ENCODE data around the gene KCNN1.
"Not testable (repeated sequence)": the region's sequence is repeated elsewhere in the genome, so short reads cannot be mapped to it uniquely, and the experiment has no call there.

The KCNN1 gene

GRCh38 chr19:18000915-18001776 is 34.2 kb downstream of the KCNN1 start:
- peak; percentile 76 to 88 for DNase-seq (ENCODE audit: low read depth in 2 of 2)

GRCh38 chr19:18001777-18002345 is 35.0 kb downstream of the KCNN1 start:
- no peak for DNase-seq (ENCODE audit: low read depth in 2 of 2)

- no peak for DNase-seq (ENCODE audit: low read depth in 2 of 2)
Measured at GRCh38 chr19:18002347-18002850, 35.5 kb downstream of the KCNN1 start.

- not testable (repeated sequence) for DNase-seq (ENCODE audit: low read depth in 2 of 2)
Measured at GRCh38 chr19:18005750-18006149, 38.8 kb downstream of the KCNN1 start.

- DNase-seq (ENCODE audit: low read depth in 2 of 2), result peak; percentile 63 to 70
Measured at GRCh38 chr19:18007044-18007916, 40.4 kb downstream of the KCNN1 start.

- DNase-seq (ENCODE audit: low read depth in 2 of 2), result peak; percentile 73 to 75
Measured at GRCh38 chr19:18007917-18008673, 41.2 kb downstream of the KCNN1 start, which contains the start of gene ARRDC2. ARRDC2 (plus strand) TSS chr19:18008170; CDS start chr19:18008311, 141 bp downstream.

- no peak for DNase-seq (ENCODE audit: low read depth in 2 of 2)
Measured at GRCh38 chr19:18008814-18009213, 41.9 kb downstream of the KCNN1 start.

- no peak for DNase-seq (ENCODE audit: low read depth in 2 of 2)
Measured at GRCh38 chr19:18009412-18010066, 42.6 kb downstream of the KCNN1 start.

GRCh38 chr19:18010149-18010548 is 43.2 kb downstream of the KCNN1 start:
- no peak for DNase-seq (ENCODE audit: low read depth in 2 of 2)

- DNase-seq (ENCODE audit: low read depth in 2 of 2), result no peak
Measured at GRCh38 chr19:18013210-18014111, 46.6 kb downstream of the KCNN1 start.

GRCh38 chr19:18014197-18014596 is 47.3 kb downstream of the KCNN1 start:
- DNase-seq (ENCODE audit: low read depth in 2 of 2), result no peak

- no peak for DNase-seq (ENCODE audit: low read depth in 2 of 2)
Measured at GRCh38 chr19:18016209-18016910, 49.5 kb downstream of the KCNN1 start.

GRCh38 chr19:18017275-18018083 is 50.6 kb downstream of the KCNN1 start:
- no peak for DNase-seq (ENCODE audit: low read depth in 2 of 2)

- DNase-seq (ENCODE audit: low read depth in 2 of 2), result no peak
Measured at GRCh38 chr19:18020212-18021085, 53.5 kb downstream of the KCNN1 start.

GRCh38 chr19:18021121-18021755 is 54.3 kb downstream of the KCNN1 start:
- no peak for DNase-seq (ENCODE audit: low read depth in 2 of 2)

GRCh38 chr19:18023622-18024251 is 56.8 kb downstream of the KCNN1 start:
- DNase-seq (ENCODE audit: low read depth in 2 of 2), result no peak

All from stimulated activated CD8-positive, alpha-beta memory T cell treated with anti-CD3 and anti-CD28 coated beads, Interleukin-7, amount 100 ng/mL, for 1 hour (primary cell).